Right lobe of liver (tissue), 4 donors: Measurements from ENCODE around the gene NUCB2.

Experiments used
- POLR2A ChIP-seq: fragments of 450-650 bp; IDR thresholded peaks from one replicate; pipeline ENCODE4 v1.6.1; 2017; ENCODE audit warnings: antibody characterized with exemption, mild to moderate bottlenecking
- TF ChIP-seq, protein P1 (sequence below), 4 donors: fragments of 200-600 bp in 3 of 4; fragments of 450-650 bp in 1 of 4; IDR thresholded peaks; one replicate each; pipeline versions ENCODE4 v1.5.1 to v1.8.0; 2016 to 2022; ENCODE audit warnings: antibody characterized with exemption in 4 of 4, mild to moderate bottlenecking in 2 of 4
- donor health status: DM: no; HTN: no; CAD: no.
- donor health status: DM: no; HTN: no; CAD: no.
- donor health status: DM: no; HTN: yes; CAD: no.

DNA sequence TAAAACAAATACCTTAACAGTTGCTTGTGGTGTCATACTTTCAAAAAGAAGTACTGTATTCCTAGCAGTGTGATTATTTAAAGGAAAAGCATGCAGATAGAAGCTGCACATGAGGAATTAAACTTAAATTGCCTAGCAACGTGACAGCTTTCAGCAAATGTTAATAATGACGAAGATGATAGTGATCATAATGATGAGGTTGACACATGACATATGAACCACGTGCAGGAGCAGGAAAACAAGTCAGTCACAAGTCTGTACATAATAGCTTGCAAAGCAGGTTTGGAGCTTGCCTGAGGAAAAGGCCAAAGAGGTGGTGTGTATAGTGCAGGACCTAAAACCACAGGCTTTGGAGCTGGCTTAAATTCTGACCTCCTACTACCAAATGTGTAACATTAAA is 38.2 kb upstream of the NUCB2 start:
- no peak for TF ChIP-seq POLR2A
- TF ChIP-seq, protein P1, sequence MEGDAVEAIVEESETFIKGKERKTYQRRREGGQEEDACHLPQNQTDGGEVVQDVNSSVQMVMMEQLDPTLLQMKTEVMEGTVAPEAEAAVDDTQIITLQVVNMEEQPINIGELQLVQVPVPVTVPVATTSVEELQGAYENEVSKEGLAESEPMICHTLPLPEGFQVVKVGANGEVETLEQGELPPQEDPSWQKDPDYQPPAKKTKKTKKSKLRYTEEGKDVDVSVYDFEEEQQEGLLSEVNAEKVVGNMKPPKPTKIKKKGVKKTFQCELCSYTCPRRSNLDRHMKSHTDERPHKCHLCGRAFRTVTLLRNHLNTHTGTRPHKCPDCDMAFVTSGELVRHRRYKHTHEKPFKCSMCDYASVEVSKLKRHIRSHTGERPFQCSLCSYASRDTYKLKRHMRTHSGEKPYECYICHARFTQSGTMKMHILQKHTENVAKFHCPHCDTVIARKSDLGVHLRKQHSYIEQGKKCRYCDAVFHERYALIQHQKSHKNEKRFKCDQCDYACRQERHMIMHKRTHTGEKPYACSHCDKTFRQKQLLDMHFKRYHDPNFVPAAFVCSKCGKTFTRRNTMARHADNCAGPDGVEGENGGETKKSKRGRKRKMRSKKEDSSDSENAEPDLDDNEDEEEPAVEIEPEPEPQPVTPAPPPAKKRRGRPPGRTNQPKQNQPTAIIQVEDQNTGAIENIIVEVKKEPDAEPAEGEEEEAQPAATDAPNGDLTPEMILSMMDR (IDR thresholded peaks at IDR 0.05), result no peak
